Measurements from ENCODE around the gene HMGCS2.

HMGCS2 gene

DNA sequence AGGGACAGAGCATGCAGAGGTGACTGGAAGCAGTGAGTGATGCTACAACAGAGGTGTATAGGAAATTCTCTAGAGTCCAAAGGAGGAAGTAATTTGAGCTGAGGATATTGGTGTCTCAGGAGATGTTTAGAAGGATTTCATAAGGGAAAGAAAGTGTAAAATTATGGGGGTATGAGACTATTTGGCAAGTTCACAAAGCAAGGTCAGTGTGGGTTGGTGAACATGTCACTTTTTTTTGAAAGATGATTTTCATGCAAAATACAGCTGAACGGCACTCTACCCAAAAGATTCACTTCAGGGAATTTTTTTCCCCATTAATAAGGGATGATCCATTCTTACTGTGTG, 24.1 kb downstream of the HMGCS2 start:
- no peak overlapping the region for H3K4me3 ChIP-seq (replicated peaks; ENCODE audit: low read depth, low read length)
- no peak for DNase-seq (ENCODE audit: low read depth)
- TF ChIP-seq, protein P1, sequence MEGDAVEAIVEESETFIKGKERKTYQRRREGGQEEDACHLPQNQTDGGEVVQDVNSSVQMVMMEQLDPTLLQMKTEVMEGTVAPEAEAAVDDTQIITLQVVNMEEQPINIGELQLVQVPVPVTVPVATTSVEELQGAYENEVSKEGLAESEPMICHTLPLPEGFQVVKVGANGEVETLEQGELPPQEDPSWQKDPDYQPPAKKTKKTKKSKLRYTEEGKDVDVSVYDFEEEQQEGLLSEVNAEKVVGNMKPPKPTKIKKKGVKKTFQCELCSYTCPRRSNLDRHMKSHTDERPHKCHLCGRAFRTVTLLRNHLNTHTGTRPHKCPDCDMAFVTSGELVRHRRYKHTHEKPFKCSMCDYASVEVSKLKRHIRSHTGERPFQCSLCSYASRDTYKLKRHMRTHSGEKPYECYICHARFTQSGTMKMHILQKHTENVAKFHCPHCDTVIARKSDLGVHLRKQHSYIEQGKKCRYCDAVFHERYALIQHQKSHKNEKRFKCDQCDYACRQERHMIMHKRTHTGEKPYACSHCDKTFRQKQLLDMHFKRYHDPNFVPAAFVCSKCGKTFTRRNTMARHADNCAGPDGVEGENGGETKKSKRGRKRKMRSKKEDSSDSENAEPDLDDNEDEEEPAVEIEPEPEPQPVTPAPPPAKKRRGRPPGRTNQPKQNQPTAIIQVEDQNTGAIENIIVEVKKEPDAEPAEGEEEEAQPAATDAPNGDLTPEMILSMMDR (IDR thresholded peaks at IDR 0.05; ENCODE audit: low read length, missing control alignments): no peak

DNA sequence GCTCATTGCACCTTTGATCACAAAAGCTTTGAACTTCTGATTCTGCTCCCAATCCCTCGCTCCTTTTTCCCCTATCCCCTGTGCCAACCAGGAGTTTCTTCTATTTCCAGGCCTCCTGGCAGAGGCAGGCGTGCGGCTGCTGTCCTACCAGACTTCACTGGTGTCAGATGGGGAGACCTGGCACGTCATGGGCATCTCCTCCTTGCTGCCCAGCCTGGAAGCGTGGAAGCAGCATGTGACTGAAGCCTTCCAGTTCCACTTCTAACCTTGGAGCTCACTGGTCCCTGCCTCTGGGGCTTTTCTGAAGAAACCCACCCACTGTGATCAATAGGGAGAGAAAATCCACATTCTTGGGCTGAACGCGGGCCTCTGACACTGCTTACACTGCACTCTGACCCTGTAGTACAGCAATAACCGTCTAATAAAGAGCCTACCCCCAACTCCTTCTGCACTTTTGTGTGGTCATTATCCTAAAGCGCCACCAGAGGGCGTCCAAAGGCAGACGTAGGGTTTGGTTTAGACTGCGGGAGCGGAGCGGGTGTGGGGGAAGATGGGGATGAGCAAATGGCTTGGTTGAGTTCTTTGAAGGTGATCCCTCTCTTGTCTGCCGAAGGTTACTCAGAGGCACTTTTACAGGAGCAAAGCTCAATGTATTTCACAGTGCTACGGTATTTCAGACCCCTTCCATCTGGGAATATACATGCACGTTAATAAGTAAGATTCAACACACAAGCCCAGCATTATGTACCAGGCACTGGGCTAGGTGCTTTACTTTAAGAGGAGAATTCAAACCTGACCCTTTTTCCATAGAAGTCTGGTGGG, 24.7 kb downstream of the HMGCS2 start:
- TF ChIP-seq, protein P1 (IDR thresholded peaks at IDR 0.05; ENCODE audit: low read length, missing control alignments): peak; percentile 85
- DNase-seq (ENCODE audit: low read depth): peak; percentile 79
- no peak overlapping the region for H3K4me3 ChIP-seq (replicated peaks; ENCODE audit: low read depth, low read length)

DNA sequence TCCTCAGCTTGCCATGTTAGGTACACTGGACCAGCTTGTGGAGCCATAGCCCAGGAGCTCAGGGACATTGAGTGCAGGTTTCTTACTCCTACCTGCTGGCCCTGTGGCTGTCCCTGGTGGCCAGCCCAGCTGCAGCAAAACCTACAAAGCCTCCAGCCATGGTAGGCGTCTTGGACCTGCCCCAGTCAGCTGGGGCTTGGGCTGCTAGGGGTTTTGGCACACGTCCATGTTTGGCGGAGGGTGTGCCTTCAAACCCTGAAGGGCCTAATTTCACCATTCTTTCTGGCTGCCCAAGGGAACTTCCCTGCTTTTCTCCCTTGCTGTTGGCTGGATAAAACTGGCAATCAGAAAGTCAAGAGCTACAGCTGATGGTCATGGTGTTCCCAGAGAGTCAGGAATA, 25.4 kb downstream of the HMGCS2 start:
- DNase-seq (ENCODE audit: low read depth): peak; percentile 3
- TF ChIP-seq, protein P1 (IDR thresholded peaks at IDR 0.05; ENCODE audit: low read length, missing control alignments): no peak
- H3K4me3 ChIP-seq (replicated peaks; ENCODE audit: low read depth, low read length): no peak overlapping the region

DNA sequence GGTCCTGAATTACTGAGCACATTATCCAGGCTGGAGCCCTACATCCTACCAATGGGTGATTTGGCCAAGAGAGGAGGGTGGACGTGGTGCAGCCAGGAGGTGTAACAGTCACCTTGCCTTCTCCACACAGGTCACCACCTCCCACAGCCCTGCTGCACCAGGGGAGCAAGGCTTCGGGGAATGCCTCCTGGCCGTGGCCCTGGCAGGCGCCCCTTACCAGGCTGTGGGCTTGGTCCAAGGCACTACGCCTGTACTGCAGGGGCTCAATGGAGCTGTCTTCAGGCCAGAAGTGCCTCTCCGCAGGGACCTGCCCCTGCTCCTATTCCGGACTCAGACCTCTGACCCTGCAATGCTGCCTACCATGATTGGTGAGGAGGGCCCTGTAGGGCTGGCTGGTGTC, 26.0 kb downstream of the HMGCS2 start:
- H3K4me3 ChIP-seq (replicated peaks; ENCODE audit: low read depth, low read length): no peak overlapping the region
- DNase-seq (ENCODE audit: low read depth): no peak
- TF ChIP-seq, protein P1 (IDR thresholded peaks at IDR 0.05; ENCODE audit: low read length, missing control alignments): no peak

GRCh38 chr1:119742202-119742601, 26.5 kb downstream of the HMGCS2 start:
- H3K4me3 ChIP-seq (replicated peaks; ENCODE audit: low read depth, low read length): no peak overlapping the region
- TF ChIP-seq, protein P1 (IDR thresholded peaks at IDR 0.05; ENCODE audit: low read length, missing control alignments): no peak
- DNase-seq (ENCODE audit: low read depth): peak; percentile 4

- H3K4me3 ChIP-seq (replicated peaks; ENCODE audit: low read depth, low read length): no peak overlapping the region
- TF ChIP-seq, protein P1 (IDR thresholded peaks at IDR 0.05; ENCODE audit: low read length, missing control alignments): no peak
- DNase-seq (ENCODE audit: low read depth): no peak
Observed at GRCh38 chr1:119740896-119741780, 27.6 kb downstream of the HMGCS2 start.
